Tibial nerve (tissue), 3 donors: ENCODE results near the gene RFNG.

ENCODE experiments used
- CTCF ChIP-seq, 5 experiments: fragments of 200-600 bp in 3 of 5; fragments of 450-650 bp in 2 of 5; sonication (generic) in 3 of 5; IDR thresholded peaks; one replicate each; pipeline ENCODE4 v1.5.1; 2016 to 2019; ENCODE audit warnings: antibody characterized with exemption in 5 of 5, mild to moderate bottlenecking in 3 of 5, moderate library complexity in 2 of 5
- POLR2A ChIP-seq, 2 donors: fragments of 450-650 bp; IDR thresholded peaks; one replicate each; pipeline ENCODE4 v1.6.1; 2017; ENCODE audit warnings: antibody characterized with exemption in 2 of 2, mild to moderate bottlenecking in 2 of 2, moderate library complexity in 2 of 2

GRCh38 chr17:82021900-82022309 is 29.7 kb downstream of the RFNG start:
- TF ChIP-seq CTCF (IDR thresholded peaks at IDR 0.05) (no peak), POLR2A (IDR thresholded peaks at IDR 0.05) (no peak)
